GM21723 (cell line): ENCODE results near the gene ZNF714.

Experiments used
- ATAC-seq: cut with Tn5 transposase; IDR thresholded peaks from one replicate; pipeline ENCODE4 v1.9.1; 2021; ENCODE audit warnings: mild to moderate bottlenecking, moderate library complexity; ENCODE audit not compliant: unreplicated experiment

Gene ZNF714

DNA sequence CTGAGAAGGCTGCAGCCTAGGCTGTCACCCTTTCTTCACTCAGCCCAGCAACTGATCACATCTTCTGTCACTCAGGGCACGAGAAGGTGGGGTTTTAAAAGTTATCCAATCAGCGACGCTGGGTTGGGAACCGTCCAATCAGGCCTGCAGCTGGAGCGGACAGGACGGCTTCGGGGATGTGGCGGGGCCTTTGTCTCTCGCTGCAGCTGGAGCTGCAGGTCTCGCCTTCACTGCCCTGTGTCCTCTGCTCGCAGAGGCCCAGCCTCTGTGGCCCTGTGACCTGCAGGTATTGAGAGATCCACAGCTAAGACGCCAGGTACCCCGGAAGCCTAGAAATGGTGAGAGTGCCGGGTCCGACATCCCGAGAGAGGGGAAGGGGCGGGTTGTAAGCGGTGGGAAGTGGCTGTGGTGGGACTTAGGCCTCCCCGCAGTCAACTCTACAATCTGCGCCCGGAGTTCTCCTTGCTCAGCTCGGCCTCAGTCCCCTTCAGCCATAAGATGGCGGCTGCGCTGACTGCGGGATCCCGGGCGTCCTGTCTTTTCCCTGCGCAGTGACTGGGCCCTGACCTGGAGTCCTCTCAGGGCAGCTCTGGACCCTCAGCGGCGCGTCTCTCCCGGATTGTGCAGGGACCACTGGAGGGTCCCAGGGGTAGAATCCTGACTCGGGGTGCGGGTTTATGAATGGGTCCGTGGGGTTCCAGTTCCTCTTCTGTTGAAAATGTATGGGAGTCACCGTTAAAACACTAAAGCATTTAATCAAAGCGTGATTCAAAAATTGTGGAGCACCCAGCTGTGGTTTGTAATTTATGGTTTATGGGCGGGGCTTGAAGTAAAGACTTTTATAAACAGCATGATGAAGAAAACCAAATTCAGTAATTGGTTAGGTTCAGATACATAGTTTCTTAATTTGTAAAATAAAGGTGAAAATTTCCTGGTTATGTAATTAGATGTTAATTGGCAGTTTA, at the start of gene ZNF714:
ZNF714 (plus strand) TSS at position 193 of the 965 bp plus-strand sequence. CDS start 16,066 bp downstream, outside the sequence.
- ATAC-seq: peak; percentile 98

DNA sequence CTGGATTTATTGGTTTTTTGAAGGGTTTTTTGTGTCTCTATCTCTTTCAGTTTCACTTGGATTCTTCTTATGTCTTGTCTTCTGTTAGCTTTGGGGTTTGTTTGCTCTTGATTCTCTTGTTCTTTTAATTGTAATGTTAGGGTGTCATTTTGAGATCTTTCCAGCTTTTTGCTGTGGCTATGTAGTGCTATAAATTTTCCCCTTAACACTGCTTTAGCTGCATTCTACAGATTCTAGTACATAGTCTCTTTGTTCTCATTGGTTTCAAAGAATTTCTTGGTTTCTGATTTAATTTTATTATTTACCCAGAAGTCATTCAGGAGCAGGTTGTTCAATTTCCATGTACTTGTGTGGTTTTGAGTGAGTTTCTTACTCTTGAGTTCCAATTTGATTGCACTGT, 37.0 kb upstream of the ZNF714 start:
- ATAC-seq: no peak

DNA sequence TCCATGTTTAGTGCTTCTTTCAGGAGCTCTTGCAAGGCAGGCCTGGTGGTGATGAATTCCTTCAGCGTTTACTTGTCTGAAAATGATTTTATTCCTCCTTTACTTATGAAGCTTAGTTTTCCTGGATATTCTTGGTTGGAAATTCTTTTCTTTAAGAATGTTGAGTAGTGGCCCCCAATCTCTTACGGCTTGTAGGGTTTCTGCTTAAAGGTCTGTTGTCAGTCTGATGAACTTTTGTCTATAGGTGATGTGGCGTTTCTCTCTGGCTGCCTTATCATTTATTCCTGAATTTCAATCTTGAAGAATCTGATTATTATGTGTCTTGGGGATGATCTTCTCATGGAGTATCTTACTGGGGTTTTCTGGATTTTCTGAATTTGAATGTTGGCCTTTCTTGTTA, 35.5 kb upstream of the ZNF714 start:
- no peak for ATAC-seq

DNA sequence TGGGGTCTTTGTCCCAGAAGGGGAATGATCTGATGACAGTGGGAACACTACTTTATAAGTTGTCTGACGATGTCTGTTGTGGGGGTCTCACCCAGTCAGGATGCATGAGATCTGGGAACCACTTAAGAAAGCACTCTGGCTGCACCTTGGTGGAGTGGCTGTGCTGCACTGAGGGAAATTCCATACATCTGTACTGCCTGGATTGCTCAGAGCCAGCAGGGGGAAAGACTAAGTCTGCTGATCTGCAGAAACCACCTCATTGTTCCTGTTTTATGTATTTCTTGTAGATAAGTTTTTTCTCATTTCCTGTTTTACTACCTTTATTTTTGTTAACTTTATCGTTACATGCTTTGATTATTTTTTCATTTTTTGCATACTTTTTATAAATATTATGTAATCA, 34.3 kb upstream of the ZNF714 start:
- no peak for ATAC-seq

DNA sequence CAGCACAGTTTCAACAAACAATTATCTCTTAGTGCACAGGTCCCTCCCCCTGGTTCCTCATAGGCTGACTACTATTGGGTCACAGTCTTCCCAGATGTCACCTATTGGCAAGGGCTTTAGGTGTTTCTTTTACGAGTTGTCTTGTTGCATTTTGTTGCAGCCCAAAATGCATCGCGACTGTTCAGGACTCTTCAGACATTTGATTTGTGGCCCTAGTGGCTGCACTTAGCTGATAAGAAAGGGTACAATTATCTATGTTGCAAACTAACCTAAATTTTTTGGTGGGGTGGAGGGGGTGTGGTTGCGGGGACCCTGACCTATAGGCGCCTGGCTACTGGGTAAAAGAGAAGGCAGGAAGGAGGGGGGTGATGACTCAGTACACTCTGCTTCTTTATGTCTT, 29.1 kb upstream of the ZNF714 start:
- no peak for ATAC-seq

DNA sequence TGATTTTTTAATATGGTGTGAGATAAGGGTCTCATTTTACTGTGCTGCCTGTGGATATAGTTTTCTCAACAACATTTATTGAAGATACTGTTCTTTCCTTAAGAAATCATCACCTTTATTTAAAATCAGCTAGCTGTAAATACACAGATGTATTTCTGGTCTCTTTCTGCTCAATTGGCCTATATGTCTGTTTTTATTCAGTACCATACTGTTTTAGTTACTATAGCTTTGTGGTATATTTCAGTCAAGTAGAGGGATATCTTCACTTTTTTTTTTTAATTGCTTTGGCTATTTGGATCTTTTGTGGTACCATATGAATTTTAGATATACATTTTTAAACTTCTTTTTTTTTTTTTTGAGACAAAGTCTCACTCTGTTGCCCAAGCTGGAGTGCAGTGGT, 16.7 kb upstream of the ZNF714 start:
- ATAC-seq: no peak

DNA sequence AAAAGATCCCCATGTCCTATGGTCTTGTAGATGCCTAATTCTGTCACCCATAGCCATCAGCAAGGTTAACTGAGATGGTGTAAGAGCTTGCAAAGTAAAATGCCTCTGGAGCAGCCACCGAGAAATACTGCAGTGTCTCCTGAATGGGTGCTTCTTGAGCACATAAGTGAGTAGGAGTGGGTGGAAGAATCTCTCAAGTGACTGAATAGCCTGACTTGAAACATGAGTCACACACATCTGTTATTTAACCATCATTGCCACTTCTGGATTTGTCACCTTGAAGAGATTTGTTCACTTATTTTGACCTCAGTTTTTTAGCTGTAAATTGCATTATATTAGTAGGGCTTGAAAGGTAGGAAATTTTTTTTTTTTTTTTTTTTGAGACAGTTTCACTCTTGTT, 2.3 kb downstream of the ZNF714 start:
- no peak for ATAC-seq

DNA sequence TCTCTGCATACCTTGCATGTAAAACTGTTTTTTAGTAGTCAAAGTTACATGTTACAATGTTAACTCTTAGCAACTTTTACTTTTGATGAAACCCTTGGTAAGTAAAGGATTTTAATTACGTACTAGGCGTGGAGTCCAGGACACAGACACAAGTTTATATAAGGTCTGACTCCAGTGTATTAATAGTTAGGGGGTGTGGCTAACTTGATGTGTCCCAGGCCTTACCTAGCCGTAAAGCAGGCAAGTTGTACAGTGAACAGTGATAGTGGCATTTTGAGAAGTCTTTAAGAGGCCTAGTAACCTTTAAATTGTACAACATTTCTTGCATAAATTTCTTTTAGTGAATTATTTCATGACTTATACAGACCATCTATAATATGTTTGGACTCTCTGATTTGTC, 5.9 kb downstream of the ZNF714 start:
- ATAC-seq: no peak

DNA sequence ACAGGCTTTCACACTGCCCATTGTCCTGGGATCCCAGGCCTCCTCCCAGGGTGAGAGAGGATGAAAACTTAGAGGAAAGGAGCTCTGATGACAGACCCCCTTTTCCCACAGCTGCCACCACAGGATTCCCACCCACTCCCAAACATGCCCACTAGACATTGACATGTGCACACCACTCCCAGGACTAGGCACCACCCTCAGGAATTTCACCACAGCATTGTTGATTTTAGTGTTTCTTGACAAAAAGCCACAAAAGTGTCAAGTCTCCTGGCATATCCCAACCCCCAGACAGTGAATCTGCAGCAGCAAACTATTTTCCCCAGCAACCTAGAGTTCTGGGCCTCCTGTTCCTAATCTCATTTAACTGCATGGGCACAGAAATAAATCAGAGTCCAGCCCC, 10.1 kb downstream of the ZNF714 start:
- ATAC-seq: no peak

DNA sequence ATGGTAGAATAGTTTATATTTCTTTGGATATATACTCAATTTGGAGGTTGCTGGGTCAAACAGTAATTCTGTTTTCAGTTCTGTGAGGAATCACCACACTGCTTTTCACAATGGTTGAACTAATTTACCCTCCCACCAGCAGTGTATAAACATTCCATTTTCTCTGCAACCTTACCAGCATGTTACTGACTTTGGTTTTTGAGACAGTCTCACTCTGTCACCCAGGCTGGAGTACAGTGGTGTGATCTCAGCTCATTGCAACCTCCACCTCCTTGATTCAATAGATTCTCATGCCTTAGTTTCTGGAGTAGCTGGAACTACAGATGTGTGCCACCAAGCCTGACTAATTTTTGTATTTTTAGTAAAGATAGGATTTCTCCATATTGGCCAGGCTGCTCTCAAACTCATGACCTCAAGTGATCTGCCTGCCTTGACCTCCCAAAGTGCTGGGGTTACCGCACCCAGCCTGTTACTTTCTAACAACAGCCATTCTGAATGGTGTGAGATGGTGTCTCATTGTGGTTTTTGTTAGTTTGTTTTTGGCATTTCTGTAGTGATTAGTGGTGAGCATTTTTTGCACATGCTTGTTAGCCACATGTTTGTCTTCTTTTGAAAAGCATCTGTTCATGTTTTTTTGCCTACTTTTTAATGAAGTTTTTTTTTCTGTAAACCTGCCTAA, 12.5 kb downstream of the ZNF714 start:
- ATAC-seq: no peak

DNA sequence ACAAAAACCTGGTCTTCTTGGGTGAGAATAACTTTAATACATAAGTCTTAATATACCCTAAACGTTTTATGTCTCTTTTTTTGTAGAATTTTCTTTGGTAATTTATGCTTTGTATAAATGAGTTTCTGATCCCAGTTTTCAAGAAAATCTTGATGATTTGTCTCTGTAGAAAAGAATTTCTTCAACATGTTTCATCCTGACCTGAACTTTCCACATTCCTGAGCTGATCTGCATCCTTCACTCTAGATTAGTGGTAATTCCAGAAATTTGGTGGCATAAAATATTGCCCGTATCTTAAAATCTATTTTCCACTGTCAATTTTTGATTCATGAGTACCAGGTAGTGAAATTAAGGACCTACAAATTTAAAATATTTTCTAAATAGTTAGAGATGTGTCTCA, 16.3 kb downstream of the ZNF714 start:
- no peak for ATAC-seq

DNA sequence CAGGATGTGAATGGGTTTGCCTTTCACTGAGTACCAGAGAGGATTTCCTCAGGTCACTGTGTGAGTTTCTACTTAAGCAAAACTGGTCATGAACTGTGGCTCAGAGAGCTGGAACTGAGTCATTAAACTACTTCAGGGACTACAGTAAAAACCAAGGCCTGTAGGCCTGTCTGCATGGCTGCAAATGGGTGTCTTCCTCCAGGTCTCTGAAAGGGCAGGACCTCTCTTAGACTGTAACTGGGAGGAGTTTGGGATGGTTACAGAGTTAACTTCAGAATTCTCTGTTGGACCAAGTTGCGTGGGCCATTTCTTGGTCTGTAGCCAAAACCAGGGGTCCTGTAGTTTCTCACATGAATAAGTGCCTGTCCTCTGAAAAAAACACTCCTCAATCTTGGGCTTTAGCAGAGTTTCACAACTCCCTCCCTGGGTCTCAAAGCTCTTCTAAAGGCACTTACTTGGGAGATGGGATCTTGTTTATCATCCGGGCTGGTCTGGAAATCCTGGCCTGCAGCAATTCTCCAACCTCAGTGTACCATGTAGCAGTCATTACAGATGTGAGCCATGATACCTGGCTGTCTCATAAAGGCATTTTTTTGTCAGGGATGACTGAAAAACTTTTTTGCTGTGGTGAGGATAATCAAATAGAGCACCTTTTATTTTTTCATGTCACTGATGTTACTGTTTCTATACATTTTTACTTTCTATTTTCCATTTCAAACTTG, 19.7 kb downstream of the ZNF714 start:
- ATAC-seq: no peak

DNA sequence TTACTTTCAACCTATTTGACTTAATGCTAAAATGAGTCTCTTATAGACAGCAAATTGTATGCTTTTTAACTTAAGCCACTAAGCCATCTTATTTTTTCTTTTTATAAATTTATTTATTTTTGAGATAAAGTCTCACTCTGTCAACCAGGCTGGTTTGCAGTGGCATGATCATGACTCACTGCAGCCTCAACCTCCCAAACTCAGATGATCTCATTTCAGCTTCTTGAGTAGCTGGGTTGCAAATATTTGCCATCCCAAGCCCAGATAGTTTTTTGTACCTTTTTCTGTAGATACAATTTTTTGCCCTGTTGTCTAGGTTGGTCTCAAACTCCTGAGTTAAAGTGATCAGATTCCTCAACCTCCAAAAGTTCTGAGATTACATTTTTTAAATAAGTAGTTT, 27.1 kb downstream of the ZNF714 start:
- ATAC-seq: no peak

DNA sequence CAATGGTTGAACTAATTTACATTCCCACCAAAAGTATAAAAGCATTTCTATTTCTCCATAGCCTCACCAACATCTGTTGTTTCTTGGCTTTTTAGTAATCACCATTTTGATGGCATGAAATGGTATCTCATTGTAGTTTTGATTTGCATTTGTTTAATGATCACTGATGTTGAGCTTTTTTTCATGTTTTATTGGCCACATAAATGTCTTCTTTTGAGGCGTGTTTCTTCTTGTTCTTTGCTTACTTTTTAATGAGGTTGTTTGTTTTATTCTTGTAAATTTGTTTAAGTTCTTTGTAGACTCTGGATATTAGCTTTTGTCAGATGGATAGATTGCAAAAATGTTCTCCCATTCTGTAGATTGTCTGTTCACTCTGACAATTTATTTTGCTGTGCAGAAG, 28.2 kb downstream of the ZNF714 start:
- ATAC-seq: no peak

DNA sequence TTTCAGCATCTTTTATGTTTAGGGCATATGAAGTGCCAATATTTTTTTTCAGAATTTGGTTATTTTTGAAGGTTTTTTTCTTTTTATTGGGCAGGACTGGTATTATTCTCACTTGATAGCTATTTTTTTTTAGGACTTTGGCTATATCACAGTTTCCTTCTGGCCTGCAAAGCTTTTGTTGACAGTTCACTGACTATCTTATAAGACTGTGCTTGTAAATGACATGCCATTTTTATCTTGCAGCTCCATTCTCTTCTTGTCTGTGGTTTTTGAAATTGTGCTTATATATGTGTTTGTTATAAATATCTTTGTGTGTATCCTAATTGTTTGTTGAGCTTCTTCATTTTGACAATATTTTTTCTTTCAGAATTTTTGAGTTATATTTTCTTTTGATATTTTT, 33.4 kb downstream of the ZNF714 start:
- no peak for ATAC-seq

DNA sequence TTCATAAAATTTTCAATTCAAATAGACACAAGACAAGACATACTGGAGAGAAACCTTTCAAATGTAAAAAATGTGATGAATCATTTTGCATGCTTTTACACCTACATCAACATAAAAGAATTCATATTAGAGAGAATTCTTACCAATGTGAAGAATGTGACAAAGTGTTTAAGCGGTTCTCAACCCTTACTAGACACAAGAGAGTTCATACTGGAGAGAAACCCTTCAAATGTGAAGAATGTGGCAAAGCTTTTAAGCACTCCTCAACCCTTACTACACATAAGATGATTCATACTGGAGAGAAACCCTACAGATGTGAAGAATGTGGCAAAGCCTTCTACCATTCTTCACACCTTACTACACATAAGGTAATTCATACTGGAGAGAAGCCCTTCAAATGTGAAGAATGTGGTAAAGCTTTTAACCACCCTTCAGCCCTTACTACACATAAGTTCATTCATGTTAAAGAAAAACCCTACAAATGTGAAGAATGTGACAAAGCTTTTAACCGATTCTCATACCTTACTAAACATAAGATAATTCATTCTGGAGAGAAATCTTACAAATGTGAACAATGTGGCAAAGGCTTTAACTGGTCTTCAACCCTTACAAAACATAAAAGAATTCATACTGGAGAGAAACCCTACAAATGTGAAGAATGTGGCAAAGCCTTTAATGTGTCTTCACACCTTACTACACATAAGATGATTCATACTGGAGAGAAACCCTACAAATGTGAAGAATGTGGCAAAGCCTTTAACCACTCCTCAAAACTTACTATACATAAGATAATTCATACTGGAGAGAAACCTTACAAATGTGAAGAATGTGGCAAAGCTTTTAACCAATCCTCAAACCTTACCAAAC, 35.3 kb downstream of the ZNF714 start:
- ATAC-seq: no peak

DNA sequence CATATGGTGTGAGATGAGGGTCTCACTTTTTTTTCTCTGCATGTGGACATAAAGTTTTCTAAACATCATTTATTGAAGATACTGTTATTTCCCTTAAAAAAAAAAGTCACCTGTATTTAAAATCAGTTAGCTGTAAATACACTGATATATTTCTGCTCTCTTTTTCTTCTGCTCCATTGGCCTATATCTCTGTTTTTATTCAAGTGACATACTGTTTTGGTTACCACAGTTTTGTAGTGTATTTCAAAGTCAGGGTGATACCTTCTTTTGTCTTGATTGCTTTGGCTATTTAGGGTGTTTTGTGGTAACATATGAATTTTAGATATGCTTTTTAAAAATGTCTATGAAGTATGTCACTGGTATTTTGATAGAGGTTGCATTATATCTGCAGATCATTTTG, 44.1 kb downstream of the ZNF714 start:
- ATAC-seq: no peak

DNA sequence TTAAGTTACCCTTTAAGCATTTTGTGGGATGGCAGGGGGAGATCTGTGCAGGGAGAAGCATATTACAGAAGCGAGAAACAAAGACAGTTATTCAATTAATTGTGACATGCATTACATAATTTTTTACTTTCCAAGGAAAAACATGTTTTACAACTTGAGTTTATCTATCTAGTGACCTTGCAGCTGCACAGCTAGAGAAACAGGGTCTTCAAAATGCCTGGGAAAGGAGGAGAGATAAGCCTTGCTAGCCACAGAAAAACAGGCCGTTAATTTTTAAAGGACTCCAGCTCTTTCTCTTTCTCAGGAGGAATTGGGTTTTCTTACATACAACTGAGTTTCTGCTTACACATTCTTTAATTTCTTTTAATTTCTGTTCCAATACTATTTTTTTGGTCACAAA, 45.0 kb downstream of the ZNF714 start:
- no peak for ATAC-seq

DNA sequence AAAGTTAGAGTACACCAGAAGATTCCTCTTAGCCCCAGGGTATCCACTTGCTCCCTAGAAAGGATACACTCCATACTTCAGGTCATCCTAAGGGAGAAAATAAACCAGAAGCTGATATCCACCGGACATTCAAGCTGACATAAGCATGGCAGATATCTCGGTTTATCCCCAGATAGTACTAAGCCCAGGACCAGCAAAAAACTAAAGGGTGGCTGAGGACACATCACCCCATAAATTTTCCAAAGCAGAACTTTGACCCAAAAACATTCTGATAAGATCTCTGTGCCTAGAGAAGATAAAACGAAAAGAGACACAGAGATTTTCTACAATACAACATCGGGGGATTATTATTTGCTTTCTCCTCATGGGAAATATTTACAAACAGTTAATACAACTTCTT, 45.9 kb downstream of the ZNF714 start:
- ATAC-seq: no peak

DNA sequence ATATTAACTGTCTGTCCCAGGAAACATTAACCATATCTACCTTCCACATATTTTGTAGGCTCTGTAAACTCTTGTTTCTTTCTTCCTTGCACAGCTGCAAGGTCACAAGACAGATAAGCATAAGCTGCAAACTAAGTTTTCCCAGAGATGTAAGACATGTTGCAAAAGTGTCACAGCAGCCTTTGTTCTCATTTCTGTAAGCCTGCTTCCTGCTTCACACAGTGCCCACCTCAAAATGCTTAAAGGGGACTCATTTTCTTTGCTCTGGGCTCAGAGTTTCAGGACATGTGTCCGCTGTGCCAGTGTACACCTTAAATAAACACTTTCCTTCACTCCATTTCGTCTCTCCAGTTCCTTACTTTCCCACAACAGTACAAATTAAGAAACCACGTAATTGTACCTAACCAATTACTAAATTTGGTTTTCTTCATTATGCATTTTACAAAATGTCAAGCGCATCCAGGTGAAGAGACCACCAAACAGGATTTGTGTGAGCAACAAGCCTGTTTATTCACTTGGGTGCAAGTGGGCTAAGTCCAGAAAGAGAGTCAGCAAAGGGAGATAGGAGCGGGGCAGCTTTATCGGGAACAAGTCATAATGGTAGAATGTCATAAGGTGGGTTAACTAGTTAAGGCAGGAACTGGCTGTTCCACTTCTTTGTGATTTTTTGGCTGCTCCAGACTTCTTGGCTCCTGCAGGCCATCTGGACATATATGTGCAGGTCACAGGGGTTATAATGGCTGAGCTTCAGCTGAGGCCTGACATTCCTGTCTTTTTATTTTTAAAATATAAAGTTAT, 47.1 kb downstream of the ZNF714 start:
- no peak for ATAC-seq
